NB4 (cell line): Measurements from ENCODE around the gene RBP7.

Source experiments
- CTCF ChIP-seq: IDR thresholded peaks from one replicate; pipeline ENCODE4 v1.5.1; 2012; ENCODE audit warnings: low read depth, low read length
- MAX ChIP-seq: IDR thresholded peaks from 2 replicates; pipeline ENCODE4 v1.6.1; 2011; ENCODE audit warnings: low read depth, low read length
- POLR2A ChIP-seq: IDR thresholded peaks from 2 replicates; pipeline ENCODE4 v1.6.1; 2011; ENCODE audit warnings: mild to moderate bottlenecking; ENCODE audit not compliant: insufficient read length; ENCODE audit errors: extremely low read depth

- TF ChIP-seq CTCF, result no peak
- TF ChIP-seq MAX, result no peak
- TF ChIP-seq POLR2A, result no peak
Measured at GRCh38 chr1:10051656-10052055, 54.6 kb downstream of the RBP7 start.
